SU-DHL-6 (cell line): ENCODE results near the gene ACAT2.

ENCODE experiments used
- H2AFZ ChIP-seq: fragments of 200-600 bp; sonication (generic); 2 replicates; pipeline ENCODE4 v1.6.1; 2014; ENCODE audit warnings: low read depth, mild to moderate bottlenecking, moderate library complexity, mixed read lengths, antibody characterized with exemption, low read length; ENCODE audit not compliant: severe bottlenecking
- H3F3A ChIP-seq: fragments of 200-600 bp; shearing (Covaris generic); 2 replicates; pipeline ENCODE4 v1.6.0; 2016; ENCODE audit warnings: antibody characterized with exemption, mild to moderate bottlenecking; ENCODE audit not compliant: insufficient read depth
- H3K27ac ChIP-seq: fragments of 200-600 bp; sonication (generic); 2 replicates; pipeline ENCODE4 v1.5.1; 2016; ENCODE audit warnings: low read depth, mild to moderate bottlenecking, low read length, moderate library complexity, mixed read lengths
- H3K27me3 ChIP-seq: fragments of 200-600 bp; sonication (generic), shearing (Covaris generic); 2 replicates; pipeline ENCODE4 v1.6.0; 2014; ENCODE audit warnings: mild to moderate bottlenecking, low read length
- H3K36me3 ChIP-seq: fragments of 200-600 bp; sonication (generic); 2 replicates; pipeline ENCODE4 v1.6.1; 2014; ENCODE audit warnings: mild to moderate bottlenecking, low read length, mixed read lengths
- H3K4me2 ChIP-seq: fragments of 300-600, 200-600 bp; shearing (Covaris generic), sonication (generic); 2 replicates; pipeline ENCODE4 v1.6.0; 2014; ENCODE audit warnings: low read length, low read depth, mild to moderate bottlenecking; ENCODE audit not compliant: poor library complexity, severe bottlenecking
- H3K4me3 ChIP-seq: fragments of 200-600 bp; sonication (generic); 2 replicates; pipeline ENCODE4 v1.5.1; 2014; ENCODE audit warnings: antibody characterized with exemption, low read length, mild to moderate bottlenecking, mixed read lengths; ENCODE audit not compliant: insufficient read depth, poor library complexity, severe bottlenecking
- H3K79me2 ChIP-seq: fragments of 200-600 bp; sonication (generic); 2 replicates; pipeline ENCODE4 v1.6.1; 2014; ENCODE audit warnings: mild to moderate bottlenecking, low read length, moderate library complexity; ENCODE audit not compliant: insufficient read depth
- H3K9ac ChIP-seq: fragments of 200-600 bp; sonication (generic); 2 replicates; pipeline ENCODE4 v1.7.0; 2014; ENCODE audit warnings: mild to moderate bottlenecking, low read length
- H3K9me2 ChIP-seq: fragments of 200-600 bp; sonication (generic); replicated peaks from 2 replicates; pipeline ENCODE4 v1.6.1; 2014; ENCODE audit warnings: low read length; ENCODE audit not compliant: insufficient read depth
- H3K9me3 ChIP-seq: fragments of 200-600 bp; sonication (generic); 2 replicates; pipeline ENCODE4 v1.6.1; 2014; ENCODE audit warnings: low read length, mixed read lengths; ENCODE audit not compliant: insufficient read depth
- H4K20me1 ChIP-seq: fragments of 200-600 bp; sonication (generic); 2 replicates; pipeline ENCODE4 v1.6.1; 2014; ENCODE audit warnings: low read depth, mild to moderate bottlenecking, antibody characterized with exemption, low read length, moderate library complexity, mixed read lengths
- CTCF ChIP-seq: fragments of 200-600 bp; sonication (generic); IDR thresholded peaks from one replicate; pipeline ENCODE4 v1.5.1; 2017; ENCODE audit warnings: antibody characterized with exemption, mild to moderate bottlenecking, low read length, moderate library complexity; ENCODE audit not compliant: insufficient read depth, poor library complexity, severe bottlenecking
- EZH2phosphoT487 ChIP-seq: fragments of 200-600 bp; sonication (generic), shearing (Covaris generic); conservative IDR thresholded peaks from 2 replicates; pipeline ENCODE4 v1.6.1; 2018; ENCODE audit warnings: mild to moderate bottlenecking, antibody characterized with exemption, low read length, moderate library complexity, mixed read lengths

Gene ACAT2

DNA sequence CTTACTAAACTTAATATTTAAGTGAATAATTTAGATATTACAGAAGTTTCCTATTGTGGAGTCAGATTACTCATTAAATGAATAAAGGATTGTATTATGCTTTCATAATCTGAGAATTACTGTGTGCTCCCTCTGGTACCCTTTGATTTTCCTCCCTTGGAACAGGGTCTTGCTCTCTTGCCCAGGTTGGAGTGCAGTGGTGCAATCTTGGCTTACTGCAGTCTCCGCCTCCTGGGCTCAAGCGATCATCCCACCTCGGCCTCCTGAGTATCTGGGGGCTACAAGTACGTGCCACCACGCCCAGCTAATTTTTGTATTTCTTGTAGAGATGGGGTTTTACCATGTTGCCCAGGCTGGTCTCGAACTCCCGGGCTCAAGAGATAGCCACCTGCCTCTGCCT lies 24.9 kb upstream of the ACAT2 start:
- Histone ChIP-seq H3K4me2 (no peak overlapping the region), H3F3A (peaks cover 19% of the 10 kb centered on the region; the same call in 1 of the 2 replicates), H3K79me2 (peaks cover 100% of the 10 kb centered on the region), H2AFZ (no peak overlapping the region), H3K9ac (no peak overlapping the region), H3K9me3 (no peaks in the 10 kb centered on the region), H3K27me3 (no peaks in the 10 kb centered on the region), H4K20me1 (peaks cover 50% of the 10 kb centered on the region), H3K36me3 (peaks cover 55% of the 10 kb centered on the region), H3K4me3 (no peak overlapping the region), H3K9me2 (no peaks in the 10 kb centered on the region), H3K27ac (no peak overlapping the region)
- no peak for TF ChIP-seq CTCF
- no peak for TF ChIP-seq EZH2phosphoT487

DNA sequence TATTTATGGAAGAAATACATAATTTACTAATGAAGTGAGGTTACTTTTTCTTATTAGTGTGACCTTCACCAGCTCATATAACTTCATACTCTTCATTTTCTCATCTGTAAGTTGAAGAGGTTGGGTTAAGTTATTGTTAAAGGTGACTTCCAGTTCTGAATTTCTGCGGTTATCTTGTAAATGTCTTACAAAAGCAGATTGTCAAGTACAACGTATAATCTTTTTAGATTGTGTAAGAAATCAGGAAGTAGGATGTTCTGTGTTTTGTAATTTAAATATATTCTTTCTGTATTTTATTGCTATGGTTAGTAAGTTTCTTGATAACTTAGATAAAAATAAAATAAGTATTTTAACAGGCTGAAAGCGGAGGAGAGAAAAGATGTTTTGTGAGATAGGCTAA lies 22.5 kb upstream of the ACAT2 start:
- peaks cover 51% of the 10 kb centered on the region for H4K20me1 ChIP-seq
- H3F3A ChIP-seq, result peaks cover 19% of the 10 kb centered on the region; the same call in 1 of the 2 replicates
- H2AFZ ChIP-seq, result no peak overlapping the region
- H3K9ac ChIP-seq, result no peak overlapping the region
- no peaks in the 10 kb centered on the region for H3K9me2 ChIP-seq
- no peaks in the 10 kb centered on the region for H3K27me3 ChIP-seq
- peaks cover 73% of the 10 kb centered on the region for H3K36me3 ChIP-seq
- no peak overlapping the region for H3K4me2 ChIP-seq
- TF ChIP-seq EZH2phosphoT487, result no peak
- no peak for TF ChIP-seq CTCF
- no peak overlapping the region for H3K4me3 ChIP-seq
- H3K27ac ChIP-seq, result no peak overlapping the region
- no peaks in the 10 kb centered on the region for H3K9me3 ChIP-seq
- peaks cover 93% of the 10 kb centered on the region for H3K79me2 ChIP-seq

DNA sequence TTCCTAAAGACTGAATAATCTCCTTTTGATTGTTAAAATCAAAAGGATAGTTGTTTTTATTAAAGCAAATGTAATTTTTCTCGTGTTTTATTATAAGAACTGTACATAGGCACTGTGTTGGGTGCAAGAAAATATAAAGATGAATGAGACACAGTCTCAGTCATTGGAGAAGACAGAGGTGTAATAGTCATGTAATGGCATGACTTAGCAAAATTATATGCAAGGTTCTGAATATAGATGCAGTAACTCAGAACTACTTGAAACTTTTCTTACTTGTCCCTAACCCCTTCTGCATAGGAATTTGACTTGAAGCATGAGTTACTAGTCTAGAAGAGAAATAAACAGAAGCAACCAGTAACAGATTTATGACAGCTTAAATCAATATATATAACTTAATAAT lies 19.7 kb upstream of the ACAT2 start:
- Histone ChIP-seq H3K36me3 (peaks cover 91% of the 10 kb centered on the region), H3K27me3 (no peaks in the 10 kb centered on the region), H3F3A (peaks cover 15% of the 10 kb centered on the region; the same call in 1 of the 2 replicates), H3K4me2 (no peak overlapping the region), H4K20me1 (peaks cover 39% of the 10 kb centered on the region), H2AFZ (no peak overlapping the region), H3K9ac (no peak overlapping the region), H3K4me3 (no peak overlapping the region), H3K27ac (no peak overlapping the region), H3K79me2 (peaks cover 84% of the 10 kb centered on the region), H3K9me3 (no peaks in the 10 kb centered on the region), H3K9me2 (no peaks in the 10 kb centered on the region)
- no peak for TF ChIP-seq EZH2phosphoT487
- TF ChIP-seq CTCF, result no peak

GRCh38 chr6:159745081-159745480 lies 16.8 kb upstream of the ACAT2 start:
- peaks cover 64% of the 10 kb centered on the region for H3K79me2 ChIP-seq
- no peaks in the 10 kb centered on the region for H3K9me2 ChIP-seq
- peaks cover 15% of the 10 kb centered on the region for H4K20me1 ChIP-seq
- H3K27ac ChIP-seq, result no peak overlapping the region
- no peak overlapping the region for H3K4me3 ChIP-seq
- peaks cover 18% of the 10 kb centered on the region; the same call in 1 of the 2 replicates for H3F3A ChIP-seq
- TF ChIP-seq EZH2phosphoT487 (no peak), CTCF (no peak)
- no peak overlapping the region for H3K9ac ChIP-seq
- peaks cover 74% of the 10 kb centered on the region for H3K36me3 ChIP-seq
- no peak overlapping the region for H2AFZ ChIP-seq
- H3K9me3 ChIP-seq, result no peaks in the 10 kb centered on the region
- H3K4me2 ChIP-seq, result no peak overlapping the region
- H3K27me3 ChIP-seq, result no peaks in the 10 kb centered on the region
